ENCODE measurements around the gene APOL6.
"Not testable (repeated sequence)": the region's sequence is repeated elsewhere in the genome, so short reads cannot be mapped to it uniquely, and the experiment has no call there.

GRCh38 chr22:35699852-35700251, 51.6 kb downstream of the APOL6 start:
- not testable (repeated sequence) for TF ChIP-seq CTCF, EZH2phosphoT487 (IDR thresholded peaks at IDR 0.05)
